OCI-LY1 (cell line): ENCODE measurements around the gene CMTM1.

Experiments
- H2AFZ ChIP-seq: fragments of 200-600 bp; sonication (generic), shearing (Covaris generic); 2 replicates; pipeline ENCODE4 v1.6.0; 2014; ENCODE audit warnings: antibody characterized with exemption, mild to moderate bottlenecking, low read length
- H3F3A ChIP-seq: fragments of 200-600 bp; sonication (generic), shearing (Covaris generic); 2 replicates; pipeline ENCODE4 v1.6.0; 2014; ENCODE audit warnings: mild to moderate bottlenecking, antibody characterized with exemption, low read length, moderate library complexity; ENCODE audit not compliant: insufficient read depth
- H3K27ac ChIP-seq: fragments of 200-600 bp; sonication (generic); 2 replicates; pipeline ENCODE4 v1.5.1; 2014; ENCODE audit warnings: low read length, mixed run types, mild to moderate bottlenecking, low read depth; ENCODE audit not compliant: poor library complexity, severe bottlenecking
- H3K27me3 ChIP-seq: fragments of 200-600 bp; sonication (generic); 2 replicates; pipeline ENCODE4 v1.6.0; 2014; ENCODE audit warnings: antibody characterized with exemption, mild to moderate bottlenecking, low read length, moderate library complexity; ENCODE audit not compliant: insufficient read depth
- H3K36me3 ChIP-seq: fragments of 200-600 bp; sonication (generic); 2 replicates; pipeline ENCODE4 v1.6.1; 2014; ENCODE audit warnings: mild to moderate bottlenecking, antibody characterized with exemption, low read length, moderate library complexity, mixed read lengths; ENCODE audit not compliant: insufficient read depth
- H3K4me1 ChIP-seq: fragments of 200-600 bp; sonication (generic); 2 replicates; pipeline ENCODE4 v1.5.1; 2014; ENCODE audit warnings: mild to moderate bottlenecking, low read length, moderate library complexity; ENCODE audit not compliant: insufficient read depth, severe bottlenecking
- H3K4me2 ChIP-seq: fragments of 200-600 bp; sonication (generic), shearing (Covaris generic); 2 replicates; pipeline ENCODE4 v1.6.1; 2014; ENCODE audit warnings: low read length
- H3K4me3 ChIP-seq: fragments of 200-600 bp; sonication (generic); 2 replicates; pipeline ENCODE4 v1.5.1; 2014; ENCODE audit warnings: low read length, low read depth, mild to moderate bottlenecking, mixed read lengths; ENCODE audit not compliant: poor library complexity, severe bottlenecking
- H3K79me2 ChIP-seq: fragments of 200-600 bp; shearing (Covaris generic); 2 replicates; pipeline ENCODE4 v1.6.1; 2016; ENCODE audit warnings: mixed run types, low read length, mixed read lengths; ENCODE audit not compliant: insufficient read depth
- H3K9ac ChIP-seq: fragments of 200-600 bp; sonication (generic), shearing (Covaris generic); 2 replicates; pipeline ENCODE4 v1.6.1; 2014; ENCODE audit warnings: mild to moderate bottlenecking, low read length, mixed read lengths
- H3K9me2 ChIP-seq: fragments of 200-600 bp; sonication (generic), shearing (Covaris generic); 2 replicates; pipeline ENCODE4 v1.6.1; 2014; ENCODE audit warnings: low read depth, mild to moderate bottlenecking, low read length, mixed read lengths
- H3K9me3 ChIP-seq: fragments of 200-600 bp; shearing (Covaris generic); 2 replicates; pipeline ENCODE4 v1.6.1; 2014; ENCODE audit warnings: low read length, mixed read lengths
- H4K20me1 ChIP-seq: fragments of 200-600 bp; sonication (generic), shearing (Covaris generic); 2 replicates; pipeline ENCODE4 v1.6.0; 2016; ENCODE audit warnings: mild to moderate bottlenecking, low read length; ENCODE audit not compliant: insufficient read depth
- CTCF ChIP-seq: fragments of 200-600 bp; sonication (generic), shearing (Covaris generic); IDR thresholded peaks from 2 replicates; pipeline ENCODE4 v1.5.1; 2017; ENCODE audit warnings: mild to moderate bottlenecking, antibody characterized with exemption, low read length, moderate library complexity, mixed read lengths
- EZH2 ChIP-seq: fragments of 200-600 bp; sonication (generic), shearing (Covaris generic); IDR thresholded peaks from 2 replicates; pipeline ENCODE4 v1.8.0; 2017; ENCODE audit warnings: borderline replicate concordance, mixed run types, mild to moderate bottlenecking, antibody characterized with exemption, low read length, moderate library complexity, mixed read lengths

Gene CMTM1

GRCh38 chr16:66617728-66618127 is 51.5 kb downstream of the CMTM1 start:
- Histone ChIP-seq H4K20me1 (no peaks in the 10 kb centered on the region), H2AFZ (no peak overlapping the region), H3K36me3 (peaks cover 6% of the 10 kb centered on the region), H3K9ac (no peak overlapping the region), H3K27ac (no peak overlapping the region), H3K4me3 (no peak overlapping the region), H3K27me3 (no peaks in the 10 kb centered on the region), H3K79me2 (no peaks in the 10 kb centered on the region), H3K9me2 (no peaks in the 10 kb centered on the region), H3K9me3 (no peaks in the 10 kb centered on the region), H3F3A (no peaks in the 10 kb centered on the region), H3K4me1 (no peaks in the 10 kb centered on the region), H3K4me2 (no peak overlapping the region)
- TF ChIP-seq CTCF: no peak
- TF ChIP-seq EZH2: no peak

DNA sequence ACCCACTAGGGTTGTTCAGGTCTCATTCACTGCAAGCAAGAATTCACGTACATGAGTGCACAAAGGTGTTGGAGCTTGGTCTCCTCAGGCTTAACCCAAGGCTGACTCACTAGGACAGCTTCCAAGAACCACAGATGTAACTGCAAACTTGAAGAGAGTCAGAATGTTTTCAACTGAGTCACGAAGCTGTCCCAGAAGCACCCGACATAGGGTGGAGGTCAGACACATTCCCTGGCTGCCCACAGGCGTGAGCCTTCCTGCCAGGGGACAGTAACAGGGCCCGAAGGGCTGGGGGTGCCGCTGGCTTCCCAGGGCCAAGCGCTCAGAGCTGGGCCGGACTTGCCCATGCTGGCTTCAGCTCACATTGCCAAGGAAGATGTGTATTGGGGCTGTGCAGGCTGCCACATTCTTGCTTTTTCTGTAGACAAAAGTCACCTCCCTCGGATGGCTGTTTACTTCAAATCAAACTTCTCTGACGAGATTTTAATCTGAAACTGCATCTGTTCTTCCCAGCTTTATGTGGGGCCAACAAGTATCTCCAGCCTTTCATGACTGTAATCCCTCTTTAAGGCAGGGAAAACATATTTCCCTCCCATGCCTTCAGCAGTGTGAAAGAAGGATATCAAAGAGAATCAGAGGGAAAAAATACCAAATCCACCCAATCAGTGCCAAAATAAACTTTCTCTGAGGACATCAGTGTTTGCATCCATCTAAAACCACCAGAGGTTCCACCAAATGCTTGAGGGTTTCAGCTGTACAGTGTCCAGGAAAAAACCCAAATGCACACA is 52.5 kb downstream of the CMTM1 start:
- H4K20me1 ChIP-seq: no peaks in the 10 kb centered on the region
- H3K4me3 ChIP-seq: no peak overlapping the region
- no peak overlapping the region for H3K4me2 ChIP-seq
- H3K36me3 ChIP-seq: no peaks in the 10 kb centered on the region
- H3K9me2 ChIP-seq: no peaks in the 10 kb centered on the region
- H3K9ac ChIP-seq: no peak overlapping the region
- no peaks in the 10 kb centered on the region for H3K79me2 ChIP-seq
- H3F3A ChIP-seq: no peaks in the 10 kb centered on the region
- no peak overlapping the region for H2AFZ ChIP-seq
- H3K4me1 ChIP-seq: no peaks in the 10 kb centered on the region
- no peaks in the 10 kb centered on the region for H3K9me3 ChIP-seq
- no peak overlapping the region for H3K27ac ChIP-seq
- TF ChIP-seq EZH2 (no peak), CTCF (no peak)
- no peaks in the 10 kb centered on the region for H3K27me3 ChIP-seq

GRCh38 chr16:66619534-66620428 is 53.5 kb downstream of the CMTM1 start:
- Histone ChIP-seq H3K9ac (no peak overlapping the region), H3K36me3 (no peaks in the 10 kb centered on the region), H3K27me3 (no peaks in the 10 kb centered on the region), H3K4me3 (no peak overlapping the region), H2AFZ (no peak overlapping the region), H3F3A (no peaks in the 10 kb centered on the region), H4K20me1 (no peaks in the 10 kb centered on the region), H3K4me1 (no peaks in the 10 kb centered on the region), H3K4me2 (no peak overlapping the region), H3K9me3 (no peaks in the 10 kb centered on the region), H3K27ac (no peak overlapping the region), H3K79me2 (no peaks in the 10 kb centered on the region), H3K9me2 (no peaks in the 10 kb centered on the region)
- TF ChIP-seq CTCF: no peak
- TF ChIP-seq EZH2: no peak
